PC-3 (cell line): Measurements from ENCODE around the gene BLACAT1. TPM values are rescaled to one million over a fixed set of nuclear protein-coding genes. Genes with fewer than 3 reads are reported as not detected.

Experiments used
- ATAC-seq: fragments of 200-7000 bp; cut with Tn5 transposase; 2 replicates; pipeline ENCODE4 v1.9.1; 2020; ENCODE audit warnings: mild to moderate bottlenecking, moderate library complexity
- BruUV-seq: library from RNA; stranded (reverse); fragments of 400-500 nt; replicated peaks from 2 replicates; lab custom pipeline; 2021; lab: Mats Ljungman, UMichigan
- CTCF ChIA-PET: fragments of 300-600 bp; sonication (Branson Sonifier 250); formaldehyde crosslinking; loops from one replicate; lab custom pipeline; 2022; ENCODE audit warnings: antibody characterized with exemption; lab: Charles Lee
- POLR2A ChIA-PET: fragments of 300-600 bp; sonication (Branson Sonifier 250); formaldehyde crosslinking; loops from one replicate; lab custom pipeline; 2022; ENCODE audit warnings: antibody characterized with exemption; ENCODE audit not compliant: unreplicated experiment; lab: Charles Lee
- DNase-seq: peaks from one replicate; pipeline ENCODE4 v3.0.0-alpha.2; 2015
- H2AFZ ChIP-seq: fragments of 300-600 bp; sonication (generic); 2 replicates; pipeline ENCODE4 v1.6.0; 2016; ENCODE audit warnings: antibody characterized with exemption, low read length
- H3F3A ChIP-seq: fragments of 300-600 bp; sonication (generic); one replicate; pipeline ENCODE4 v1.6.0; 2017; ENCODE audit warnings: antibody characterized with exemption, low read length, control low read depth, mild to moderate bottlenecking; ENCODE audit not compliant: unreplicated experiment
- H3K27ac ChIP-seq: fragments of 300-600 bp; sonication (generic); 2 replicates; pipeline ENCODE4 v1.5.1; 2016; ENCODE audit warnings: mild to moderate bottlenecking, low read length
- H3K27me3 ChIP-seq: fragments of 300-600 bp; sonication (generic); 2 replicates; pipeline ENCODE4 v1.6.1; 2016; ENCODE audit warnings: low read length, mixed read lengths
- H3K36me3 ChIP-seq: fragments of 300-600 bp; sonication (generic); 2 replicates; pipeline ENCODE4 v1.6.1; 2016; ENCODE audit warnings: low read depth, mixed run types, low read length, mixed read lengths
- H3K4me1 ChIP-seq: fragments of 300-600 bp; sonication (generic); 2 replicates; pipeline ENCODE4 v1.5.1; 2016; ENCODE audit warnings: low read length; ENCODE audit not compliant: insufficient read depth
- H3K4me2 ChIP-seq: fragments of 300-600 bp; sonication (generic); 2 replicates; pipeline ENCODE4 v1.6.0; 2016; ENCODE audit warnings: low read length
- H3K4me3 ChIP-seq: fragments of 300-600 bp; sonication (generic); 2 replicates; pipeline ENCODE4 v1.5.1; 2016; ENCODE audit warnings: mild to moderate bottlenecking, low read length, mixed read lengths
- H3K79me2 ChIP-seq: fragments of 300-600 bp; sonication (generic); 2 replicates; pipeline ENCODE4 v1.6.1; 2017; ENCODE audit warnings: low read length, mixed read lengths
- H3K9ac ChIP-seq: fragments of 300-600 bp; sonication (generic); 2 replicates; pipeline ENCODE4 v1.6.0; 2016; ENCODE audit warnings: mild to moderate bottlenecking, low read length
- H3K9me2 ChIP-seq: fragments of 300-600 bp; sonication (generic); replicated peaks from 2 replicates; pipeline ENCODE4 v1.6.1; 2016; ENCODE audit warnings: mixed run types, low read length, mixed read lengths
- H3K9me3 ChIP-seq: fragments of 300-600 bp; sonication (generic); 2 replicates; pipeline ENCODE4 v1.6.1; 2016; ENCODE audit warnings: low read length, mixed read lengths
- H4K20me1 ChIP-seq: fragments of 300-600 bp; sonication (generic); 2 replicates; pipeline ENCODE4 v1.6.1; 2016; ENCODE audit warnings: low read length, mixed read lengths
- CTCF ChIP-seq: fragments of 300-600 bp; sonication (generic); conservative IDR thresholded peaks from 2 replicates; pipeline ENCODE4 v1.5.1; 2017; ENCODE audit warnings: antibody characterized with exemption, low read depth, mild to moderate bottlenecking, low read length
- EZH2 ChIP-seq: fragments of 300-600 bp; sonication (generic); IDR thresholded peaks from one replicate; pipeline ENCODE4 v1.6.1; 2017; ENCODE audit warnings: antibody characterized with exemption, mild to moderate bottlenecking, low read length; ENCODE audit not compliant: unreplicated experiment
- EZH2phosphoT487 ChIP-seq: fragments of 300-600 bp; sonication (generic); IDR thresholded peaks from 2 replicates; pipeline ENCODE4 v1.6.1; 2018; ENCODE audit warnings: mild to moderate bottlenecking, antibody characterized with exemption, low read length, borderline replicate concordance
- intact Hi-C: fragments of 100-400 bp; cut with micrococcal nuclease; formaldehyde crosslinking; loops from 2 replicates; pipeline ENCODE4 v1.9.0; 2023
- total RNA-seq: library from RNA; depleted of rRNA; stranded (reverse); fragments of >200 nt; gene quantifications from 2 replicates; pipeline ENCODE4 v1.2.3, GENCODE V29; 2014

BLACAT1 gene
- total RNA-seq, 1 experiment from 2014 or later = 1.5 TPM

GRCh38 chr1:205438213-205439158 is 17.4 kb downstream of the BLACAT1 start:
- peak; percentile 61 for DNase-seq
- Histone ChIP-seq H3K79me2 (no peaks in the 10 kb centered on the region), H3K4me3 (no peak overlapping the region), H3K9ac (no peak overlapping the region), H3K9me3 (no peaks in the 10 kb centered on the region), H3K27ac (no peak overlapping the region), H3K36me3 (no peaks in the 10 kb centered on the region), H4K20me1 (no peaks in the 10 kb centered on the region), H3K27me3 (no peaks in the 10 kb centered on the region), H3K9me2 (no peaks in the 10 kb centered on the region), H3K4me2 (no peak overlapping the region), H2AFZ (no peak overlapping the region), H3F3A (no peaks in the 10 kb centered on the region), H3K4me1 (peaks cover 25% of the 10 kb centered on the region)
- CTCF ChIA-PET = interaction anchor here (1.0 kb wide), 1 partner anchor 47 kb away, joined by 4 read pairs; no protein-coding TSS in a partner anchor
- BruUV-seq = no TSS peak
- POLR2A ChIA-PET = interaction anchor here (0.7 kb wide), 1 partner anchor 246 kb away, joined by 8 read pairs; no protein-coding TSS in a partner anchor
- intact Hi-C loops = no loop called here
- TF ChIP-seq CTCF (peak; percentile 43), EZH2 (no peak)
- ATAC-seq = 0 out of 2 replicates have a peak, but pooled peaks have one; percentile 18

- POLR2A ChIA-PET = no interaction called here
These were observed 18.3 kb downstream of the BLACAT1 start for GRCh38 chr1:205437570-205437969.

More at GRCh38 chr1:205437570-205437969, 18.3 kb downstream of the BLACAT1 start:
- Histone ChIP-seq H3K4me2 (no peak overlapping the region), H4K20me1 (no peaks in the 10 kb centered on the region), H3K9me3 (no peaks in the 10 kb centered on the region), H3K4me1 (peaks cover 23% of the 10 kb centered on the region), H3K27ac (no peak overlapping the region), H3K9ac (no peak overlapping the region), H3K4me3 (no peak overlapping the region), H3K79me2 (no peaks in the 10 kb centered on the region), H3K9me2 (no peaks in the 10 kb centered on the region), H3K36me3 (no peaks in the 10 kb centered on the region), H2AFZ (no peak overlapping the region), H3K27me3 (no peaks in the 10 kb centered on the region), H3F3A (no peaks in the 10 kb centered on the region)
- BruUV-seq = no TSS peak
- DNase-seq = no peak
- no peak for TF ChIP-seq EZH2phosphoT487
- TF ChIP-seq EZH2 = no peak
- TF ChIP-seq CTCF = no peak
- no peak for ATAC-seq
- intact Hi-C loops = no loop called here
- CTCF ChIA-PET = interaction anchor here (0.6 kb wide), 1 partner anchor 83 kb away, joined by 3 read pairs; no protein-coding TSS in a partner anchor
